Stimulated activated CD8-positive, alpha-beta memory T cell treated with anti-CD3 and anti-CD28 coated beads, Interleukin-2, amount 100 ng/mL, for 48 hours (primary cell): ENCODE data around the gene CLEC2A.
"Not testable (repeated sequence)": the region's sequence is repeated elsewhere in the genome, so short reads cannot be mapped to it uniquely, and the experiment has no call there.

ENCODE experiments used
- DNase-seq, 2 donors: peaks; one replicate each; pipeline ENCODE4 v3.0.0-alpha.2; 2020; ENCODE audit warnings: low read depth in 2 of 2

CLEC2A gene, protein sequence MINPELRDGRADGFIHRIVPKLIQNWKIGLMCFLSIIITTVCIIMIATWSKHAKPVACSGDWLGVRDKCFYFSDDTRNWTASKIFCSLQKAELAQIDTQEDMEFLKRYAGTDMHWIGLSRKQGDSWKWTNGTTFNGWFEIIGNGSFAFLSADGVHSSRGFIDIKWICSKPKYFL

DNA sequence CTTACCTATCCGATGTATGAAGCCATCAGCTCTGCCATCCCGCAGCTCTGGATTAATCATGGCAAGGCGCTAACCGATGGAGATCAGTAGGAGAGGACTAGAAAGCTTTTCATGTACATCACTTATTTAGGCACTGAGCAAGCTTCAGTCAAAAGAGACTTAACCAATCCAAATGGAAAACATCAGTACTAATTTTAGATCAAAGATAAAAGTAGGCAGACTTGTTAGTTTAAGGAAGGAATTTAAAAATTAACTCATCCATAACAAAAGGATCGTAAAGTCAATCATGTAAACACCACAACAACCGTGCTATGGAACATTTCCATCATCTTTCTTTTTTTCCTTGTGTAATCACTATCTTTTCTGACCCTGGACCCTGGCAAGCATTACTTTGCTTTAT lies at the start of gene CLEC2A:
CLEC2A (minus strand) TSS at position 101 of the 400 bp plus-strand sequence; CDS start at position 60, 41 bp downstream.
- DNase-seq, result no peak

DNA sequence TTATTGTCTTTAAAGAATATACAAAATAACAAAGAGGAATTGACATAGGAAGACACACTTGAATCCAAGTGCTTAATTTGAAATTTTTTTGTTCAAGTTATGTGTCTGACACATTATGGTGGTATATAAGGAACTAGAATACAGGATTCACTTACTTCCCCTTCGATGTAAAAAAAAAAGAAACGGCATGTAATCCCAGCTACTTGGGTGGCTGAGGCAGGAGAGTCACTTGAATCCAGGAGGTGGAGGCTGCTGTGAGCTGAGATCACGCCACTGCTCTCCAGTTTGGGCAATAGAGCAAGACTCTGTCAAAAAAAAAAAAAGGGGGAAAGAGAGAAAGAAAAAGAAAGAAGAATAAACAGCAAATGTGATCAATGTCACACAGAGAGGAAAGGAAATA lies 48.0 kb upstream of the CLEC2A start:
- no peak for DNase-seq

DNA sequence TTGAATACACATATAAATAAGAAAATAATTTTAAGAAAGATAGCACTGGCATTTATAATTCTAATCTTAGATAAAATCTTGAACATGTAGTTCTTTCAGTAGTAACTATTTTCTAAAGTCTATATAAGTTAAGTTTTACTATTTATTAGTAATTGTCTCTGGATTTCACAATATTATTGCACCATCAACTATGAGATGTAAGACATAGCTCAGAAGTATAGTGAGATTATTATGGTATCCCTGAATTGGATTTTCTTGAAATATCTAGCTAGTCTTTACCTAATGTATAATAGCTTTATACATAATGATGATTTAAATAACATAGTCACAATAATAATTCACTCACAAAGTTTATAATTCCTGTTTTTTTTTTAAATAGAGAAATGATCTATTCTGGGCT lies 45.7 kb upstream of the CLEC2A start:
- no peak for DNase-seq

DNA sequence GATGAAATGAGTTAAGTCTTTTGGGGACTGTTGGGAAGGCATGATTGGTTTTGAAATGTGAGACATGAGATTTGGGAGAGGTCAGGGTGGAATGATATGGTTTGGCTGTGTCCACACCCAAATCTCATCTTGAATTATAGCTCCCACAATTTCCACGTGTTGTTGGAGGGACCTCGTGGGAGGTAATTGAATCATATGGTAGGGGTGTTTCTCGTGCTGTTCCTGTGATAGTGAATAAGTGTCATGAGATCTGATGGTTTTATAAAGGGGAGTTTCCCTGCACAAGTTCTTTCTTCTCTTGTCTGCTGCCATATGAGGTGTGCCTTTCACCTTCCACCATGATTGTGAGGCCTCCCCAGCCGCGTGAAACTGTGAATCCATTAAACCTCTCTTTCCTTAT lies 44.5 kb upstream of the CLEC2A start:
- not testable (repeated sequence) for DNase-seq

DNA sequence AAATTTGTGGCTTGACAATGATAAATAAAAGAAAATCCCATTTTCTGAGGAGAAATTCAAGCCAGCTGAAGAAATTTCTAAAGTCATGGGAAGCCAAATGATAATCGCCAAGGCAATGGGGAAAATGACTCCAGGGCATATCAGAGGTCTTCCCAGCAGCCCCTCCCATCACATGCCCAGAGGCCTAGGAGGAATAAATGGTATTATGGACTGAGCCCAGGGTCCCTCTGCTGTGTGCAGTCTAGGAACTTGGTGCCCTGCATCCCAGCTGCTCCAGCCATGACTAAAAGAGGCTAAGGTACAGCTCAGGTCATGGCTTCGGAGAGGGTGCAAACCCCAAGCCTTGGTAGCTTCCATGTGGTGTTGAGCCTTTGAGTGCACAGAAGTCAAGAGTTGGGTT lies 43.4 kb upstream of the CLEC2A start:
- DNase-seq, result no peak

DNA sequence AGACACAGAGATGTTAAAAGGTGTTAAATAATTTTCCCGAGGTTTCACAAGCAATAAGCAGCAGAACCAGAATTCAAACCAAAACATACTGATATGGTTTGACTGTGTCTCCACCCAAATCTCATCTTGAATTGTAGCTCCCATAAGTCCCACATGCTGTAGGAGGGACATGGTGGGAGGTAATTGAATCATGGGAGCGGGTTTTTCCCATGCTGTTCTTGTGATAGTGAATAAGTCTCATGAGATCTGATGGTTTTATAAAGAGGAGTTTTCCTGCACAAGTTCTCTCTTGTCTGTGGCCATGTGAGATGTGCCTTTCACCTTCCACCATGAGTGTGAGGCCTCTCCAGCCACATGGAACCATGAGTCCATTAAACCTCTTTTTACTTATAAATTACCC lies 42.6 kb upstream of the CLEC2A start:
- not testable (repeated sequence) for DNase-seq

DNA sequence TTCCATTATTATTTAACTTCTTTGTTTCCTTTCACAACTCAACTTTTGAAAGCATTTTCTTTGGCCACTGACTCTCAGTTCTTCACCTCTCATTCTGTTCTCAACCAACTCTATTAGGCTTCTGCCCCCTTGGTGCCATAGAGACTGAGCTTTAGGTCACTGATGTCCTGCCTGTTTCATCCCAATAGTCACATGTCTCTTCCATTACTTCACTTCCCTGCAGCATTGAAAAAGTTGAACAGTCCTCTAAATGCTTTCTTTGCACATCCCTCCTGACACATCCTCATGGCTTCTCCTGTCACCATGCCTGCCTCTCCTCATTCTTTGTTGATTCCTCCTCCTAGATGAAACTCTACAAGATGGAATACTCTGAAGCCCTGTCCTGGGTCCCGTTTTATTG lies 41.8 kb upstream of the CLEC2A start:
- DNase-seq, result no peak

DNA sequence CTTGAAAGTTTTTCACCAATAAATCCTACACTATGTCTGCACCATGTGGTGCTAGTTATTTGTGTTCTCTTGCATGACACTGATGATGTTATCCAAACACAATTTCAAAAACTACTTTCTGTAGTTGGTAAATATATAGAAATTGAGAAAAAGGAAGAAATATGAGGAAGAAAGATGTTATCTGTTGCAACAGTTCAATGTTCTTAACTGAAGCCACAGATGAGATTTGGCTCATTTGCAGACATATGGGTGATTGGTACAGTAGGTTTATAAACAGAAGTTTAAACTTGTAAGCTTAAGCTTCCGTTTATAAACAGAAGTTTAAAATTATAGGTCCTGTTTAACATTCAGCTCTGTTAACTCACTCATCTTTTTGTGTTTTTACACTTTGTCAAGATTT lies 39.0 kb upstream of the CLEC2A start, which contains the start of gene CLEC12A:
CLEC12A (plus strand) TSS at position 229 of the 400 bp plus-strand sequence. CDS start 188 bp downstream, outside the sequence.
- no peak for DNase-seq

DNA sequence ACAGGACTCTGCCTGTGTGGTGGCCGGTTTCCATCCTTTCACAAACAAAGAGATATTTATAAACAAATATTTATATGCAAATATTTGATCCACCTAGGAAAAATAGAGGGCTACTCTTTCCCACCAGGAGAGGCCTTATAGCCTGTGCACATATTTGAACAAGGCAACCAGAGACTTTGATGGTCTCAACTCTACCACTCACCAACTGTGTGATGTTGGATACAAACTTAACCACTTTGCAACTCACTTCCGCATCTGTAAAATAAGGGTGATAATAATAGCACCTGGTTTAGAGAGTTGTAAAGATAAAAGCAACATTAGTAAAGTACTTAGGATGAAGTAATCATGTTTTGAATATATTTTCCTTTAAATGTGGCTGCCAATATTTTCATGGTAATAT lies 37.5 kb upstream of the CLEC2A start:
- DNase-seq, result no peak

DNA sequence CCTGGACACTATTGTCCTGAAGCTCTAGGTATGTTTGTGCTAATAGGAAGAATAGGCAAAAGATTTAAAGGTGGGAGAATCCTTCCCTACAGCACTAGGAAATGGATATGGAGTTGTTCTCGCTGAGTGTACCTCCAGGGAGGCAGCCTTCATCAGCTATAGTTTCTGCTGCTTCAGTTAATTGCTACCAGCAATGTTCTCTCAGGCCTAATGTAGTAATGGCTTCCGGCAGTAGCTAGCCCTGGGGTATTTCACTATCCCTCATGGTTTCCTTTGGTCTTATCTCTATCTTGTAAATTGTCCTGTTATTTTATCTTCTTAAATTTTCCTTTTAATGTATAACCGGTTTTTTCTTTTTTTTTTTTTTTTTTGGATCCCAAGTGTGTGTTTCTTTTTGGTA lies 29.7 kb upstream of the CLEC2A start:
- no peak for DNase-seq

DNA sequence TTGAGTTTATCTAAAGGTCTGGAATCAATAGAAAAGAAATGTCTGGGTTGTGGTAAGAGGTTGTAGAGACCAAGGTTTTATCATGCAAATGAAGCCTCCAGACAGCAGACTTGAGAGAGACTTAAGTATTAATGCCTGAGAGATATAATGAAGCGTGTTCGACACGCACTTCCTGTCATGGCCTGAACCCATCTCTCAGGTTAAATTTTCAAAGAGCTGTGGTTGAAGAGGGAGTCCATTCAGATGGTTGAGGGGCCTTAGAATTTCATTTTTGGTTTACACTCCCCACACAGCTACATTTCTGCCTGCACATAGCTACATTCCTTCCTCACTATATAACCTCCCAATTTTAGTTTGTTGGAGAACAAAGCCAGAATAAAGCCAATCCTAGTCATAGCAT lies 28.9 kb upstream of the CLEC2A start:
- no peak for DNase-seq

DNA sequence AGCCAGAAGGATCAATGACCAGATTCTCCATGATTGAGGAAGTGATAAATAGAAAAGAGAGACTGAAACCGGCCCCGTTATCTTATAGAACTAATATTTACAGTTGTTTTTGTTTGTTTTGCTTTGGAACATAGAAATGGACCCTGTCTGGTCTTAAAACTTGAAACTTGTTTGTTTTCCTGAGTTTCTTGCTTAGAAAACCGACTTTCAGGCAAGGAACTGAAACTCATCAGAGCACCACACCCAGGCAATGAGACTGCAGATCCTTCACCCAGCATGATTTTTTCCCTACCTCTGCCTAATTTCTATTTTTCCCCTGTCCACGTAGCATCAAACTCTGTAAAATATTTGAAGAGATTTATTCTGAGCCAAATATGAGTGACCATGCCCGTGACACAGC lies 28.4 kb upstream of the CLEC2A start:
- no peak for DNase-seq

DNA sequence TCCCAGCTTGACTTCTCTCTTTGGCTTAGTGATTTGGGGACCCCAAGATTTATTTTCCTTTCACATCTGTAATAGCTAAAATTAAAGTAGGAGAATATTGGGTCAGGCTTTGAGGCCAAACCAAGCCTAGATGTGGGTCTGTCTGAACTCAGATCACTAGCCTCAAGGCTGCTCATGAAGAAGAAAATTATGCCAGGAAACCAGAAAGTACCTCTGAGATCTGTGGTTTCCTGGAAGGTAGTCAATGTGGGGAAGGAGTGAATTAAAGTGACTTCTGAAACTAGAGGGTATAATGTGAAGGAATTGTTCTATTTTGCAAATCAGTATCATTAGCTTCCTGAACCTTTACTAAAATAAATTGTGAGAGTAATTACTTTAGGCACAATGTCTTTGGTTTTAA lies 25.7 kb upstream of the CLEC2A start:
- no peak for DNase-seq

DNA sequence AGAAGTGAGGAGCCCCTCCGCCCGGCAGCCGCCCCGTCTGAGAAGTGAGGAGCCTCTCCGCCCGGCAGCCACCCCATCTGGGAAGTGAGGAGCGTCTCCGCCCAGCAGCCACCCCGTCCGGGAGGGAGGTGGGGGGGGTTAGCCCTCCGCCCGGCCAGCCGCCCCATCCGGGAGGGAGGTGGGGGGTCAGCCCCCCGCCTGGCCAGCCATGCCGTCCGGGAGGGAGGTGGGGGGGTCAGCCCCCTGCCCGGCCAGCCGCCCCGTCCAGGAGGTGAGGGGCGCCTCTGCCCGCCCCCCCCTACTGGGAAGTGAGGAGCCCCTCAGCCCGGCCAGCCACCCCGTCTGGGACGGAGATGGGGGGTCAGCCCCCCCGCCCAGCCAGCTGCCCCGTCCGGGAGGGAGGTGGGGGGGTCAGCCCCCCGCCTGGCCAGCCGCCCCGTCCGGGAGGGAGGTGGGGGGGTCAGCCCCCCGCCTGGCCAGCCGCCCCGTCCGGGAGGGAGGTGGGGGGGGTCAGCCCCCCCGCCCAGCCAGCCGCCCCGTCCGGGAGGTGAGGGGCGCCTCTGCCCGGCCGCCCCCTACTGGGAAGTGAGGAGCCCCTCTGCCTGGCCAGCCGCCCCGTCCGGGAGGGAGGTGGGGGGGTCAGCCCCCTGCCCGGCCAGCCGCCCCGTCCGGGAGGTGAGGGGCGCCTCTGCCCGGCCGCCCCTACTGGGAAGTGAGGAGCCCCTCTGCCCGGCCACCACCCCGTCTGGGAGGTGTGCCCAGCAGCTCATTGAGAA lies 21.0 kb upstream of the CLEC2A start:
- not testable (repeated sequence) for DNase-seq

DNA sequence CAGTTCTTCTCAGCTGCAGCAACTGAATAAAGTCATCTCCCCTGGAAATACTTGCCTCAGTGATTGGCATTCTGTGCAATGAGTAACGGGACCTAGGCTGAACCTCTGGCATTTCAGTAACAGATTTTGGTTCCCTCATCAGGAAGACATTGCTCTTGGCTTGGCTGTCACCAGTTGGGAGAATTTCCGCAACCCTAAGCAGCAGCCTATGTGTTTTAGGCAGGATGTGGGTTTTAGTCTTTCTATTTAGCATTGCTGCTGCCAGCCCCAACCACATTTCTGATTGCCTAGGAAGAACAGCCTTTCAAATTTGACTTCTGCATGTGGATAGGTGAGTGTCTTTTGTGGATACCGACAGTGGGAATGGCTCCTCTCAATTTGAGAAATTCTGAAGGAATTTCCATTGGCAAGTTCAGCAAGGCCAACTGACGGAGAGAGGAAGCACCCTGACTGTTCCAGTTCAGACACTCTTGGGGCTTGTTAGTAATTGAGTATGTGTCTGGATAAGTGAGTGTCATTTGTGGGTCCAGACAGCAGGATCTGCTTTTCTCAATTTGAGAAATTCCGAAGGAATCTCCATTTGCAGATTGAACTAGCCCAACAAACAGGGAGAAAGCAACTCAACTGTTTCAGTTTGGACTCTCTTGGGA lies 19.0 kb upstream of the CLEC2A start:
- peak; percentile 1 to 4 for DNase-seq

DNA sequence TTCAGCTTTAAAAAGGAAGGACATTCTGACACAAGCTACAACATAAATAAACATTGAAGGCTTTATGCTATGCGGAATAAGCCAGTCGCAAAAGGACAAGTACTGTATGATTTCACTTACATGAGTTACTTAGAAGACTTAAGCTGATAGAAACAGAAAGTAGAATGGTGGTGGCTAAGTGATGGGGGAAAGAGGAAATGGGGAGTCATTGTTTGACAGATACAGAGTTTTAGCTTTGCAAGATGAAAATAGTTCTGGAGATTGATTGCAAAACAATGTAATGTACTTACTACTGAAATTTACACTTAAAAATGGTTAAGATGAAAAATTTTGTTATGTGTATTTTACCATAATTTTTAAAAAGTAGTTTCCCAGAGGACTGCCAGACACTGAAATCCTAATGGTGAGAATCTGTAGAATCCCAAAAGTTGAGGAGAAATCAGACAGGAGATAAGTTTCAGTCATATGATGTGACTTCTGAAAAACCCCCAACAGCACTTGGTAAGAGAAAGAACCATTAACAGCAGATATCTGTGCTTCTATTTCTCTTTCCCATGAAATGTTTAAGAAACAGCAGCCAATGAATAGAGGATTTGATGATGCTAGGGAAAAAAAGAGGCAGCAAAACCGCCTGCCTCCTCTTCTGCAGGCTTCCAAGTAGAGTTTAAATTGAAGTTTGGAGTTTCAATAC lies 16.6 kb upstream of the CLEC2A start:
- DNase-seq, result no peak

DNA sequence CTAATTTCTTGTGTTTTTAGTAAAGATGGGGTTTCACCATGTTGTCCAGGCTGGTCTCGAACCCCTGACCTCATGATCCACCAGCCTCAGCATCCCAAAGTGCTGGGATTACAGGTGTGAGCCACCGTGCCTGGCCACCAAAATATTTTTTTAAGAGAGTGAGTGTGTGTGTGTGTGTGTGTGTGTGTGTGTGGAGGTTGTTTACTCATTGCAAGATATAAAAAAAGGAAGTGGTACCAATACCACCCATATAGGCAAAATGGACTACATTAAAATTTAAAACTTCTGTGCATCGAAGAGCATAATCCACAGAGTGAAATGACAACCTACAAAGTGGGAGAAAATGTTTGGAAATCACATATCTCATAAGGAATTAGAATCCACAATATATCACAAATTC lies 15.5 kb upstream of the CLEC2A start:
- DNase-seq, result no peak

DNA sequence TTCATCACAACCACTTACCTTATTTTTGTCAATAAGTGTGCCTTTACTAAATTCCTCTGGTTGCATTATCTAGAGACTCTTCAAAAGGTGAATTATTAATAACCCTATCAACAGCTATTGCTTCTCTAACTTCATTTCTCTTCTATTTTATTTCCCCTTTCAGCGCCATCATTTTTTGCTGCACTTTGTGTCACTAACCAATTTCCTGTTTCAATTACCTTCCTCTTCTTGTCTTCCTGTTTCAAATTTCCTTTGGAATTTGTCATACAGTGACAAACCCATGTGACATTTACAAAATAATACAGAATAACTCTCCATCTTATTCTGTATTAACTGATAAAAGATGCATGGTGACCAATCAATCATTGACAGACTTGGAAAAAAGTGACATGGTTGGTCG lies 12.2 kb upstream of the CLEC2A start:
- DNase-seq, result no peak

DNA sequence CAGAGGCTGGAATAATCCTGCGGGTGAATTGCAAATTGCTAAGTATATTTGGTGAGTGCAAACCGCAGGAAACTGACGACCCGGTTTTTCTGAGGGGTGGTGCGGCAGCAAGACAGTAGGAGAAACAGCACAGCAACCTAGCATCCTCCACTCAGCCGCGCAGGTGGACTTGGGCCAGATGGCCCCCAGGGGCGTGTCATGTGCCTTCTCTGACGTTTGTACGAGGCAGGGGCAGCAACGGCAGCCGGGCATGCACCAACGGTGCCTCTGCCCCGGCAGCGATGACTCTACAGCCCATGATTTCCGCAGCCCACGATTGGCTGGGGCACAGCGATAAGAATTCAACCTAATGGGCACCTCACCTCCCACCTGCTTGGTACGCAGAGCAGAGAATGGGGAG lies 11.1 kb upstream of the CLEC2A start:
- DNase-seq, result no peak

DNA sequence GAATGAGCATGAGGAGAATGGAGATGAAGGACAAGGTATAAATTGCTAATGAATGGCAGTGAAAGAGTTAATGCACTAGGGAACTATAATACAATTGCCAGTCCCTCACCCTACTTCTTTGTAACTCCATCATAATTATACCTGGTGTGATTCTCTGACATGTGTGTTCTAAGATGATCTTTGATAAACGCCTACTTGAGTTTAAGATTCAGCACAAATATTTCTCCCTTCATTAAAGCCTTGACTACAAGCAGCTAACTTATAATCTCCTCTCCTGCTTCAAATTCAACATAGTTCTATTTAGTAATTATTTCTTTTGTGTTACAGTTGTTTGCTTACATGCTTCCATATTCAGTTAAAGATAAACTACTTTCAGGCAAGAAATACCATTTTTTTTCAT lies 9.7 kb upstream of the CLEC2A start:
- no peak for DNase-seq

DNA sequence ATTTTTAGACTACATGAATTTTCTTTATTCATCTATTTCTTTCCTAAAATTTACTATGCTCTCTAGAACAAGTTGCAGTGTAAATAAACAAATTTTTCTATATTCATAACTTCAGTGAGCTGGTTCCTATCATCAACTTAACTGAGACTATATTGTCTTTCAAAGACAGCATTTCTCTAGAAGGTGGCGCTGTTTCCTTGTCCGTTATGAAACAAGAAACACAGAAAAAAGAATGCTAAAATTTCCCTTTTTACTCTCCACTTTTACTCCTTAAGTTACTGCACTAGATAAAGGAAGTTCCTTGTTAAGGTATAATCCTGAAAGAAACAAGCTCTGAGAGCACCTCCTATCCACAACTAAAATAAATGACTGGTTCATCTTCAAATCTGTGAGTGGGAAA lies 8.2 kb upstream of the CLEC2A start:
- no peak for DNase-seq

DNA sequence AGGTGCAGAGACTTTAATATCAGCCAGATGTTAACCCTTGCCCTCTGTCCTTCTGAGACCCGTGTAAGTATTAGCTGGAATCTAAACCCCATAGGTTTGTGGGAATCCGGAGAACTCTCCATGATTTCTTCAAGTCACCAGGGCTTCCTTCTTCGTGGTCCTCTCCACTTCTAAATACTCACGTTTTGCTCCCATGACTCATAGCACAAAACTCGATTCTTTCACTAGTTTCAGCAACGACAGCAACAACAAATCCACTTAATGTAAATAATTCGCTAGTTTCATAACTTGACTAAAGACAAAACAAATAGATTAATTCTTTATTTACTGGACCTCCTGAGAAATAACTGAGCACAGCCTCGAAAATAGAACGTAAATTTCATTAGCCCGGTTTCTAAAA lies 4.4 kb upstream of the CLEC2A start:
- DNase-seq, result no peak
